Glomerular endothelial cell (primary cell): ENCODE data around the gene ATP11A. TPM values are rescaled to one million over a fixed set of nuclear protein-coding genes. Genes with fewer than 3 reads are reported as not detected.
"Not testable (repeated sequence)": the region's sequence is repeated elsewhere in the genome, so short reads cannot be mapped to it uniquely, and the experiment has no call there.

Experiments
- DNase-seq: peaks from one replicate; pipeline ENCODE4 v3.0.0-alpha.2; 2011; ENCODE audit warnings: low read depth, low spot score; ENCODE audit errors: extremely low read depth
- total RNA-seq: library from RNA; depleted of rRNA; stranded (reverse); fragments of >200 nt; gene quantifications from 2 replicates; pipeline ENCODE4 v1.2.3, GENCODE V29; 2015

ATP11A gene
- total RNA-seq, 1 donor from 2014 or later: 62.1 TPM

DNA sequence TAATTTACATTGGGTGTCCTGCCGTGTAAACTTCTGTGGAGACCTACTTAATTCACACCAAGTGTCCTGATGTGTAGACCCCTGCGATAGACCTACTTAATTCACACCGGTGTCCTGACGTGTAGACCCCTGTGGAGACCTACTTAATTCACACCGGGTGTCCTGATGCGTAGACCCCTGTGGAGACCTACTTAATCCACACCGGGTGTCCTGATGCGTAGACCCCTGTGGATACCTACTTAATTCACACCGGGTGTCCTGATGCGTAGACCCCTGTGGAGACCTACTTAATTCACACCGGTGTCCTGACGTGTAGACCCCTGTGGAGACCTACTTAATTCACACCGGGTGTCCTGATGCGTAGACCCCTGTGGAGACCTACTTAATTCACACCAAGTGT is 97.0 kb downstream of the ATP11A start:
- DNase-seq: not testable (repeated sequence)

DNA sequence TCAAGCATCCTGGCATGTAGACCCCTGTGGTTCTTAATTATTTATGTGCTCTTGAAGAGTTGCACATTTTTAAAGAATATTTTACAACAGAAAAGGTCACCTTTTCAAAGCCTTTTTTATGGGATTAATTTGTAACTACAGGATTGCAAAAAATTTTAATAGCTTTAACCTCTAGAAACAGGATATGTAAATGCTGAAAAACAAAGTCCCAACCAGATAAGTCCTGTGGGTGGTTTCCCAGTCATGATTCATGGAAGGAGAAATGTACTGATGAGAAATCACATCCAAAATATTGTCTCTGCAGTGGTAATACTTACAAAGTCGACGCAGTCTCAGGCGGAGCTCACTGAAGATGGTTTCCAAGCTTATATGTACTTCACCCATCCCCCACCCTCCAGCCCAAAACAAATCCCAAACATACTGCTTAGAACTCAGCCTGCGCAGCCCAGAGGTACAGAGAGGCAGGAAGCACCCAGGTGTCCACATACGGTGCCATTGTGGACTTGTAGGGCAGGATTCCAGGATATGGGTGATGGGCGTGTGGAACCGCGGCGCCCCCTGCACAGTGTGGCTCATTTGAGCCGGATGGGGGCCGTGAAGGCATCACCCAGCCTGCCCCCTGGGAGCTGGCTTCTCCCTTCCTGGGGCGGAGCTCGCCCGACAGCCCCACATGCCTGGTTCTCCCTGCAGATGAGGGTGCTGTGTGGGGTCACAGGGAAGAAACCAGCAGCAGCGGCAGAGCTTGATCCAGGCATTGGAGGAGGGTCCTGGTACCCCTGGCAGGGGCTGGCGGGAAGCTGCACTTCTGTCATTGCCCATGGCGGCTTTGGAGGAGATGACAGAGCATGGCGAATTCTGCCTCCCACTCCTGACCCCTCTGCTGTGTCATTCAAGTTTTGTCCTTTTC is 101.2 kb downstream of the ATP11A start:
- DNase-seq: no peak

DNA sequence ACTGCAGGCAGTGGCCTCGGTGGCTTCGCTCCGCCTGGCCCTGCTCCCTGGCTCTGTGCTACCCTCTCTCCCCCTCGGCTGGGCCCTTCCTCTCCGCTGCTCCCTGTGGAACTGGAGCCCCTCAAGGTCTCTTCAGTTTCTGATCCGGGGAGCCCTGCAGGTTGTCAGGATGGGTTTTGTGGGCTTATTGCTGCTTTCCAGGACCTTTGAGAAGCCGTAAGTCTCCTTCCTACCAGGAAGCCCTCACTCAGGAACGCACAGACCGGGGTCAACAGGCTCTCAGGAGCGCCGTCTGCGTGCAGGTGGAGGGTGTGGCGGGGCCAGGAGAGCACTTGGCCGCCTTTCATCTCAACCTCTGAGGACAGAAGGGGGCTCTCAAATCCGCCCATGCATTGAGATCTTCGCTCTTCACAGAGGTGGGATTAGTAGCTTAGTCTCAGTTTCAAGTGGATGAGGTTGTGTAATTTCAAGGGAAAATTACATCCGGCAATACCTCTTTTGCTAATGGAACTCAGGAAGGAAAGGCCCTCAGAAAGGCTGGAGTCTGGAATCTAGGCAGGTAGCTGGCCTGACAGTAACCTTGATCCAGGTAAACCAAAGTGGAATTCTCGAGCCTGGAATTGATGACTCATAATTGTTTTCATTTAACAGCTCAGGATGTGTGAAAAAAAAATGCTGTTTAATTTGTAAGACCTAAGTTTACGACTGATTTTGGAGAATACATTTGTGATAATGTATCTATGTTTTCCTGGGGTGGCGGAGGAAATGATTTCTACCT is 102.0 kb downstream of the ATP11A start:
- DNase-seq: no peak

DNA sequence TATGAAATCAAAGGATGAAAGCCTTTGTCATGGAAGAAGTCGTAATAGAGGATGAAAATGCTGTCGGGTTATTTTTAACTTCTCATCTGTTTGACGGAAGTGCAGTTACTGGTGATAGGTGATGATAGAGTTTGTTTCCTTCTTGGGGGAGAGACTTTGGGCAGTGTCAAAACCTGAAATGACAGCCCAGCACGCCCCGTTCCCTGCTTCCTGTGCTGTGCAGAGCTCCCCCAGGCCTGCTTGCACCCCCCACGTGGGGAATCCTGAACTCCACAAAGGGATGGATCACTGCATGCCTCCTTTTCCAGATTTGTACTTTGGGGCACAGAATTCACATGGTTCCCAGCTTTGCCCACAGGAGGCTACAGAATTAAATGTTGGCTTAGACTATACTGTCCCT is 102.7 kb downstream of the ATP11A start:
- DNase-seq: no peak

DNA sequence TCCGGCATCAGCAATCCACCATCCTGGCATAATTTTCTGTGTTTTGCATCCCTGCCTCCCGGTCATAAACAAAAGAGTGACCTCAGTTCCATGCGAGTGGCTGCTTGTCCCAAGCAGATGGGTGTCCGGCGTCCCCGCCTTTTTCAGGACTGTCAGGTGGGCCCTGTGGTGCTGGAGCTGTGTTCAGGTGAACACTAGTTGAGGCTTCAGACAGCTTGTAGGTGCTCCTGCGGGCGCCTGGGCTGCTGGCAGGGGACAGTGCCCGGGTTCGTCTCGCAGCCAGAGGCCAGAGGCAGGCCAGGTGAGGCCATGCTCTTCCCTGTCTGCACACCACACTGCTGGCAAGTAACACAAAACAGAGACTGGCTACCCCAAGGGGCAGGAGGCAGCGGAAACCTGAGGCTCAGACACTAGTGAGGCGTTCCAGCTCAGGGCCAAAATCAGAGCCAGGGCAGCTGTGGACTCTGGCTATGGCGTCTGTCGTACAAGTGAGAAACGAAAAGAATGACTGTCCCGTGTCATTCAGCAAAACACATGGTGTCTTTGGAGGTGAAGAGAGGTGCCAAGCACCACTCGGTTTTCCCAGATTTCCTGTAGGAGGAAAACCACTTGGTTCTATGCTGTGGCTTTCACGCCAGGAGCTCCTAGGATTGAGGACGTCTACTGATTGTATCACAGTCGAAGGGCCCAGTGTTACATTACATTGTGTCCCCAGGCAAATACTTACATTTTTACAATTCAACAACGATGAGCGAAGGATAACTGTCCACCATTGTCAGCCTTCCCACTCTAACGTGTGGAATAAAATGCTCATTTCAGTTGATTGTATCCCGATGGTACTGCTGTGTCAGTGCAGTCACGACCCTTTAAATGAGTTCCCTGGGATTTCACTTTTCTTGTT is 104.0 kb downstream of the ATP11A start:
- DNase-seq: no peak

DNA sequence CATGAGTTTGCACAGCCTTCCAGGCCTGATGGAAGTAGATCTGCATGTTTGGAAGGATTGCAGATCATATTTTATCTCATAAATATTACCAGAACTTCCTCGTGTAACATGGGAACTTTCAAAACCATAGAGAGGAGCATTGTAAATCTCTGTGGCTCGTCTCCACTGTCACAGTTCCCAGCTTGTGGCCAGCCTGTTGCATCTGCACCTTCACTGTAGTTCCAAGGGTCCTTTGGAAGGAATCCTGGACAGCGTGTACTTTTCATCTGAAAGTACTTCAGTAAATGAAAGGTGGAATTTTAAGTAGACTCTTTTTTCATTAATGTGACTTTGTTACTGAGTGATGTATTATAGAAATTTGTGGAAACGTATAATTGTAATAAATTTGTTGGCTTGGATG is 105.4 kb downstream of the ATP11A start:
- no peak for DNase-seq

DNA sequence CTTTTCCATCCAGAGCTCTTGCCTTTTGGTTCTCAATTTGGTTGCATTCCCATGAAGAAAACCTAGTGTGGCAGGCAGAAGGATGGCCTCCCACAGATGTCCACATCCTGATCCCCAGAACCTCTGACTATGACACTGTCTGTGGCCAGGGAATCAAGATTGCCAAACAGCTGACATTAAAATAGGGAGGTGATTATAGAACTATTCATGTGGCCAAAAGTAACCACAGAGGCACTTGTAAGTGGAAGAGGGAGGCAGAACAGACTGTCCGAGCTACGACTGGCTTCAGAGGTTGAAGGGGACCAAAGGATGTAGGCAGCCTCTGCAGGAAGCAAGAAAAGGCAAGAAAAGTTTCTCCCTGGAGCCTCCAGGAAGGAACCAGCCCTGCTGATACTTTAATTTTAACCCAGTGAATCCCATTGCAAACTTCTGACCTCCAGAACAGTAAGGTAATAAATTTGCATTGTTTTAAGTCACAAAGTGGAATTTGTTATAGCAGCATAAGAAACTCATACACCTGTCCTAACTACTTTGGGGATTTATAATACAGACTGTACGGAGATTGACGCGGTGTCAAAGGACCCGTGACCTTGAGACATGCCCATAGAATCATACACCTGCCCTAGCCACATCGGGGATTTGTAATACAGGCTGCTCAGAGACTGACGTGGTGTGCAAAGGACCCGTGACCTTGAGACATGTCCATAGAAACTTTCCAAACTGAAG is 106.5 kb downstream of the ATP11A start:
- DNase-seq: no peak

DNA sequence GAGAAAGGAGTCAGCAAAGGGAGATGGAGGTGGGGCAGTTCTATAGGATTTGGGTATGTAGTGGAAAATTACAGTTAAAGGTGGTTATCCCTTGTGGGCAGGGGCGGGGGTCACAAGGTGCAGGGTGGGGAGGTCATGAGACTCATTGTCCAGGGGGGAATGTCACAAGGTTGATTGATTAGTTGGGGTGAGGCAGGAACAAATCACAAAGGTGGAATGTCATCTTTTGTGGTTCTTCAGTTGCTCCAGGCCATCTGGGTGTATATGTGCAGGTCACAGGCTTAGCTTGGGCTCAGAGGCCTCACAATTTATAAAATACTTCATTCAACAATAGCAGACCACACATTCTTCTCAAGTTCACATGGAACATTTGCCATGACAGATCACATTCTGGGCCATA is 109.6 kb downstream of the ATP11A start:
- DNase-seq: no peak

DNA sequence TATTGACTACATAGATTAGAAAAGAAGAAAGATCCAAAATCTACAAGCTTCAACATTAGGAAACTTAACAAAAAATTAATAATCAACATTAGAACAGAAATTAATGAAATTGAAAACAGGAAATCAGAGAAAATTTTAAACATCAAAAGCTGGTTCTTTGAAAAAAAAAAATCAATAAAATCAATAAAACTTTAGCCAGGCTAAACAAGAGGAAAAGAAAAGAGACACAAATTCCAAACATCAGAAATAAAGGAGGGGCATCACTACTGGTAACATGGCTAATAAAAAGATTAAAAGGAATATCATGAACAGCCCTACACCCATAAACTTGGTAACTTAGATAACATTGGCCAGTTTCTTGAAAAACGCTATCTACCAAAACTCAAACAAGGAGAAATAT is 110.2 kb downstream of the ATP11A start:
- DNase-seq: no peak

DNA sequence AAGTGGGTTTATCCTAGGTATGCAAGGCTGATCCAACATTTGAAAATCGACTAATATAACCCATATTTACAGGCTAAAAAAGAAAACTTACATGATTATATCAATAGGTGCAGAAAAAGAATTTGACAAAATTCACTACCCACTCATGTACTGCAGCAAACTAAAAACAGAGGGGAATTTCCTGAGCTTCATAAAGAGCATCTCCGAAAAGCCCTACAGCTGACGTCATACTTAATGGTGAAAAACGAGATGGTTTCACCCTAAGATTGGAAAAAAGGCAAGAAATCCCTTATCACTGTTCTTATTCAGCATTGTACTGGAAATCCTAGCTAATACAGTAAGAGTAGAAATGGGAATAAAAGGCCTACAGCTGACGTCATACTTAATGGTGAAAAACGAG is 111.0 kb downstream of the ATP11A start:
- DNase-seq: not testable (repeated sequence)

DNA sequence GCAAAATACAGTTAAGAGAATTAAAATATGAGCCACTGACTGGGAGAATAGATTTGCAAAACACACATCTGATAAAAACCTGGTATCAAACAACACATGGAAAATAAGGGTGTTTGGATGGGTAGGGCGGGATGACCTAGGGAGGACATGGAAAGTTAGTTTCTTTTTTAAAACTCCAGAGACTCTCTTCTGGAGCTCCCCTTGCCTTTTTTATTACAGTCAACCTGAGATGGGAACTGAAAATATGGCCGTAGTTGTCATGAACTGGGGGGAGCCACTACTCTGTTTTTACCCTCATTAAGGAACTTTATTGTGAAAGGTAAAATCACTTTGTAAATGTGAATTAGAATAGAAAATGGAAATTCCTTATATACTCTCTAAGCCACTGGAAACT is 113.0 kb downstream of the ATP11A start:
- DNase-seq: no peak

DNA sequence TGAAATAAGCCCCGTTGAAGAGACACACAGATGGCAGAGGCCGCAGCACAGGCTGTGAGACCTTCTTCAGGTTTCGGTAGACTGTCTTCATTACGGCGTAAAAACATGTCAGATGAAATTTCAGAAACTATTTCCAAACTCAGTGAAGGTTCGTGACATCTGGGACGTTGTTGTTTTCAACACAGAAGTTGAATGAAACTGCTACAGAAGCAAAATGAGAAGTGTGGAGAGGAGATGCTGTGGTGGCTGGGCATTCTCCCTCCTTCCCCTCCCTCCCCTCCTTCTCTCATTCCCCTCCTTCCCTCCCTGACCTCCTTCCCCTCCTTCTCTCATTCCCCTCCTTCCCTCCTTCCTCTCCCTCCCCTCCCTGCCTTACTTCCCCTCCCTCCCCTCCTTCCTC is 113.6 kb downstream of the ATP11A start:
- no peak for DNase-seq

DNA sequence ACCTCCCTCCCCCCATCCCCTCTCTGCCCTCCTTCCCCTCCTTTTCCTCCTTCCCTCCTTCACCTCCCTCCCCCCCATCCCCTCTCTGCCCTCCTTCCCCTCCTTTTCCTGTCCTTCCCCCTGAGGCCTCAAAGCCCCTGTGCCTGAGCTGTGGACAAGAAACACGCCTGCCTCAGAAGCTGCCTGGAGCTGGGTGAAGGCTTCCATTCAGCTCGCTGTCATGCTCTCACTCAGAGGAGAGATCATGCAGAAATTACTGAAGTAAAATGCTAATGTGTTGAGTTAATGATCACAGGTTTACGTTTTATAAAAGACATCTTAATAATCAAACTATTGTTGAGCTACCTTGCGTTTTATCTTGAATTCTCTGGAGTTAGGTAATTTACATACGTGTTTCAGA is 114.5 kb downstream of the ATP11A start:
- no peak for DNase-seq

DNA sequence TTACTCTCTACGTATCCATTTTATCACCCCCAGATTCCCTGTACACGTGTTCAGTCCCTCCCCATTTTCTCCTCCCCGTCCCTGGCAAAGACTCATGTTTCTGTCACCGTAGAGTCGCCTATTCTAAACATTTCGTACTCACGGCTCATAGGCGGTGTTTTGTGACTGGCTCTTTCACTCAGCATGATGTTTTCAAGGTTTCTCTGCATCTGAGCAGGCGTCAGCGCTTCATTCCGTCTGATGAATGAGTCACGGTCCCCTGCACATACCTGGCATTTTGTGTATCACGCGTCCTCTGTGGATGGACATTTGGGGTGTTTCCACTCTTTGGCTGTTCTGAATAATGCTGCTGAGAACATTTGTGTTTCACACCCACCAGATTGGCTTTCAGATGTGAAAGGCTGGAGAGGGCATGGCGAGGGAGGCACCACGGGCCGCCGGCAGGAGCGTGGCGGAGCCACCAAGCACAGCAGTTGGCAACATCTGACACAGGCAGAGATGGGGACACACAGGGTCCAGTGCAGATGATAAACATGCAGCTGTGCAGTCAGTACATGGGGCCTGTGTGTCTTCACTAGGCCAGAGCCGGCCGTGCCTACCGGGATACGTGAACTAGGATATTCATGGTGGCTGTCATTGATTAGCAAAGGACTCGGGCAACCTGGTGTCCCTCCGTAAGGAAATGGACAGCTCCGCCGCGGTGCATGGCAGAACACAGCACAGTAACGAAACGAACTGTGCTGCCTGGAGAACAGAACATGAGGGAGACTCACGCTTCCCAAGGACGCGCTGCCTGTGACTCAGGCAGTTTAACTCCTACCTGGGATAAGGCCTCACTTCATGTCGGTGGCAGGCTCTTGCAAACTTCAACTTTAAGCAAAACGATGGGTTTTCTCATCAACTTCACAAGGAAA is 117.2 kb downstream of the ATP11A start:
- no peak for DNase-seq

DNA sequence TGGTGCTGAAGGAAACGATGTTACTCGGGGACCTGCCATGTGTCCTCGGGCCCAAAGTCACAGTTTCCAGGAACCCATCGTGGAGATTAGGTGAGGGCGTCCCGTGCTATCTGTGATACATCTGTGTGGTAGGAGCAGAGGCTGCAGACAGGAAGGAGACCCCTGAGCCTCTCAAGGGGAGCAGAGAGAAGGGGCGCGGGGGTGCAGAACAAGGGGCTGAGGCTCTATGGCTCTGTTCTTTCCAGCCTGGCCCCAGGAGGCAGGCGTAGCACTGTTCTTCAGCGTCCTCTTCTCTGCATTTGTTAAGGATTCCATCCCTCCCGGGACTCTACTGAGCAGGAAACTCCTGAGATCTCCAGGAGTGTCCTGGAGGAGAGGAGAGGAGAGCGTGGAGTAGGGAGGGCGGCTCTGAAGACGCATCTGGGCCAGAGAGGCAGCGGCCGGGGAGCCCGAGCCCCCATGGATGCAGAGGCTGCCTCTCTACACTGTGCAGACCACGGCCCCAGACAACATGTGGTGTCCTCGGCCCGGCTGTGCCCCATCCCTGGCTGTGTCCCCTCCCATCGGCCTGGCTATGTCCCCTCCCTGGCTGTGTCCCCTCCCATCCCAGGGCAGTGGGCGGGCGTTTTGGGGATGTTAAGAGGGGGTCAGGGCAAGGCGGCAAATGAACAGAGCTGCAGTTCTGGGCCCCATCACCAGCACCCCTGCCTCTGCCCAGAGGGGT is 118.0 kb downstream of the ATP11A start:
- DNase-seq: no peak

DNA sequence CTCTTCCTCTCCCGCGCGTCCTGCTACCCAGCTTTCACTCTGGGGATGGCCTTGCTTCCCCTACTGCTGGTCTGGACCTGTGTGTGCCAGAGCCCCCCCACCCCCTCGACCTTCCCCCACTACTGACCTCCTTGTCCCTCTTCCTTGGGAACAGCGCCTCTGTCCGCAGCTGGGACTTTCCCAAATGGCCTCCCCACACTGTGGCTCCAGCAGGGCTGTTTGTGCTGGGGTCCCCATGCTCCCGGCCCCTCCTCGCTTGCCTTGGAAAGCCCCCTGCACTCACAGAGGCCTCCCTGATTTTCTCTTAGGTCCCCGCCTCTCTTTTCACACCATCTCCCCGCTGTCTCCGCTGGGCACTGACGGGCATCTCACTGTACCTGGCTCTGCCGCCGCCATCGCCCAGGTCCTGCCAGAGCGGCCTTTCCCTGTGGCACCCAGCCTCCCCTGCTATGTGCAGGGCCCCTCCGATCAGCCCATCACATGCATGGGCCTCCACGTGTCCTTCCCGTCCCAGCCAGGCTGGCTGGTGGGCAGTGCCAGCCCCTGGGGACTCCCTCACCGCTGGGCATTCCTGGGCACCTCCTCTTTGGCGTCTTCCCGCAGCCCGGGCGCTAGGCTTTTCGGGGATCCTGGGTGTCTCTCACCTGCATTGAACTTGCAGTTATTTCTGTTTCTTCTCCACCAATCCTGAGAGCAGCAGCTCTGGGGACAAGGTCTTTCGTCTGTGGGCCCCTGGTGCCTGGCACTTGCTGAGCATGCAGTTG is 118.7 kb downstream of the ATP11A start:
- no peak for DNase-seq

DNA sequence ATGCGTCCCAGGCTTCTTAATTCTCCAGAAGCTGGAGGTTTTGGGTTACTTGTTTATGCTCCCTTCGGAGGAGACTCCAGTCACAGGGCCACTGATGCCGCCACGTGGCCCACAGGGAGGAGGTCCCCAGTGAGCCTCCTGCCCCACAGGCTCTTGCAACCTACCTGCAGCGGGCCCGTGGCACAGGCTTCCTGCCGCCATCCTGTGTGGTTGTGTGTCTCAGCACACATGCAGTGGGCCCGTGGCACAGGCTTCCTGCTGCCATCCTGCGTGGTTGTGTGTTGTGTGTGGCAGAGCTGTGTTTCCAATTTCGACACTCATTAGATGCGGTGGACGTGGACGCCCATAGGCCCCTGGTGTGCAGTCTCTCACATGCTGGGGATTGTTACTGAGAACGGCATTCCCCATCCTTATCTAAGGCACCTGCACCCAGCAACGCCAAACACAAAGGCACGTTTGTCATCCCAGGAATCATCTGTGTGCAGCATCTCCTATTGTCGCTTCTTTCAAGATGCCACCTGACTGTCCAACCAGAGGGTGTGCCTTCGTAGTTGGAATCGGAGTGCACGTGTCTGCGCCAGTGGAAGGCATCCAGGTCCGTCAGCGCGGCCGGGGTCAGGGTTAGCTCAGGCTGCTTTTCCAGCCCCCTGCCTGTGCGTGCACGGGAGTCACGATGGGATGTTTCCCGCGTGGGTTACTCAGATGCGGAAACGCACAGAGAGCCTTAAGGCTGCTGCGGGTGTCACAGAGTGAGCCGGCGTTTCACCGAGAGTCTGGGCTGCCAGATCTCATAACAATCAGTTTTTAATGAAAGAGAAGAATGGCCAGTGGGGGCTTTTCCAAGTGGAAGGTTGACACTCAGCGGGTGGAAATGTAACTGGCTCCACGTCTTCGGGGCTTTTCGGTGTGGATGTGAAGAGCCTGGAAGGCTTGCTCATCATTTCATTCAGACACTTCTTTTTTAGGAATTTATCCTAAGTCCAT is 119.8 kb downstream of the ATP11A start:
- DNase-seq: no peak
